ENCODE results near the gene GGT6.
"Not testable (repeated sequence)": the region's sequence is repeated elsewhere in the genome, so short reads cannot be mapped to it uniquely, and the experiment has no call there.

The GGT6 gene

GRCh38 chr17:4596636-4597380 is 36.4 kb upstream of the GGT6 start:
- Mint-ChIP-seq H3K27ac (no peak overlapping the region), H3K4me1 (ENCODE audit: low read depth) (peaks cover 3% of the 10 kb centered on the region), H3K36me3 (ENCODE audit: low read depth) (no peaks in the 10 kb centered on the region), H3K9me3 (no peaks in the 10 kb centered on the region), H3K4me3 (no peak overlapping the region), H3K27me3 (ENCODE audit: low read depth) (no peaks in the 10 kb centered on the region)

GRCh38 chr17:4595685-4596342 is 35.4 kb upstream of the GGT6 start:
- H3K27me3 Mint-ChIP-seq (ENCODE audit: low read depth); H3K36me3 Mint-ChIP-seq (ENCODE audit: low read depth); H3K4me1 Mint-ChIP-seq (ENCODE audit: low read depth); H3K4me3 Mint-ChIP-seq; H3K9me3 Mint-ChIP-seq; H3K27ac Mint-ChIP-seq: not testable (repeated sequence)

GRCh38 chr17:4594931-4595684 is 34.7 kb upstream of the GGT6 start:
- Mint-ChIP-seq H3K9me3 (no peaks in the 10 kb centered on the region), H3K36me3 (ENCODE audit: low read depth) (no peaks in the 10 kb centered on the region), H3K4me3 (no peak overlapping the region), H3K27ac (peak overlapping the region; percentile 20), H3K4me1 (ENCODE audit: low read depth) (peaks cover 3% of the 10 kb centered on the region), H3K27me3 (ENCODE audit: low read depth) (peaks cover 6% of the 10 kb centered on the region)

- Mint-ChIP-seq H3K27me3 (ENCODE audit: low read depth) (peaks cover 6% of the 10 kb centered on the region), H3K4me3 (no peak overlapping the region), H3K4me1 (ENCODE audit: low read depth) (peaks cover 3% of the 10 kb centered on the region), H3K27ac (no peak overlapping the region), H3K9me3 (no peaks in the 10 kb centered on the region), H3K36me3 (ENCODE audit: low read depth) (no peaks in the 10 kb centered on the region)
Observed at GRCh38 chr17:4594406-4594805, 34.0 kb upstream of the GGT6 start.

GRCh38 chr17:4593021-4593421 is 32.6 kb upstream of the GGT6 start:
- peaks cover 11% of the 10 kb centered on the region for H3K27me3 Mint-ChIP-seq (ENCODE audit: low read depth)

GRCh38 chr17:4592240-4593005 is 32.0 kb upstream of the GGT6 start:
- peaks cover 3% of the 10 kb centered on the region for H3K4me1 Mint-ChIP-seq (ENCODE audit: low read depth)
- H3K4me3 Mint-ChIP-seq: no peak overlapping the region
- H3K36me3 Mint-ChIP-seq (ENCODE audit: low read depth): no peaks in the 10 kb centered on the region
- H3K27me3 Mint-ChIP-seq (ENCODE audit: low read depth): peaks cover 11% of the 10 kb centered on the region
- H3K27ac Mint-ChIP-seq: no peak overlapping the region
- H3K9me3 Mint-ChIP-seq: no peaks in the 10 kb centered on the region

More at GRCh38 chr17:4593021-4593421, 32.6 kb upstream of the GGT6 start:
- Mint-ChIP-seq H3K36me3 (ENCODE audit: low read depth) (no peaks in the 10 kb centered on the region), H3K27ac (no peak overlapping the region), H3K4me1 (ENCODE audit: low read depth) (peaks cover 3% of the 10 kb centered on the region), H3K4me3 (no peak overlapping the region), H3K9me3 (no peaks in the 10 kb centered on the region)

GRCh38 chr17:4591529-4591928 is 31.2 kb upstream of the GGT6 start:
- H3K36me3 Mint-ChIP-seq (ENCODE audit: low read depth): no peaks in the 10 kb centered on the region
- H3K27me3 Mint-ChIP-seq (ENCODE audit: low read depth): peaks cover 18% of the 10 kb centered on the region
- peaks cover 3% of the 10 kb centered on the region for H3K4me1 Mint-ChIP-seq (ENCODE audit: low read depth)
- no peak overlapping the region for H3K27ac Mint-ChIP-seq
- no peak overlapping the region for H3K4me3 Mint-ChIP-seq
- H3K9me3 Mint-ChIP-seq: no peaks in the 10 kb centered on the region

GRCh38 chr17:4590981-4591453 is 30.6 kb upstream of the GGT6 start:
- Mint-ChIP-seq H3K9me3 (no peaks in the 10 kb centered on the region), H3K4me1 (ENCODE audit: low read depth) (peaks cover 3% of the 10 kb centered on the region), H3K4me3 (no peak overlapping the region), H3K27ac (no peak overlapping the region), H3K36me3 (ENCODE audit: low read depth) (no peaks in the 10 kb centered on the region), H3K27me3 (ENCODE audit: low read depth) (peaks cover 23% of the 10 kb centered on the region)

- not testable (repeated sequence) for H3K27ac Mint-ChIP-seq; H3K4me3 Mint-ChIP-seq; H3K9me3 Mint-ChIP-seq; H3K4me1 Mint-ChIP-seq (ENCODE audit: low read depth); H3K36me3 Mint-ChIP-seq (ENCODE audit: low read depth)
- H3K27me3 Mint-ChIP-seq (ENCODE audit: low read depth): peaks cover 33% of the 10 kb centered on the region
Observed at GRCh38 chr17:4590042-4590441, 29.7 kb upstream of the GGT6 start.

- no peaks in the 10 kb centered on the region for H3K9me3 Mint-ChIP-seq
- no peak overlapping the region for H3K4me3 Mint-ChIP-seq
- no peaks in the 10 kb centered on the region for H3K4me1 Mint-ChIP-seq (ENCODE audit: low read depth)
- no peaks in the 10 kb centered on the region for H3K36me3 Mint-ChIP-seq (ENCODE audit: low read depth)
- no peak overlapping the region for H3K27ac Mint-ChIP-seq
- H3K27me3 Mint-ChIP-seq (ENCODE audit: low read depth): peaks cover 34% of the 10 kb centered on the region
Observed at GRCh38 chr17:4588898-4589625, 28.7 kb upstream of the GGT6 start.

- H3K4me3 Mint-ChIP-seq: no peak overlapping the region
- H3K9me3 Mint-ChIP-seq: no peaks in the 10 kb centered on the region
- H3K27me3 Mint-ChIP-seq (ENCODE audit: low read depth): peaks cover 41% of the 10 kb centered on the region
- H3K4me1 Mint-ChIP-seq (ENCODE audit: low read depth): peaks cover 2% of the 10 kb centered on the region
- no peaks in the 10 kb centered on the region for H3K36me3 Mint-ChIP-seq (ENCODE audit: low read depth)
- H3K27ac Mint-ChIP-seq: no peak overlapping the region
Observed at GRCh38 chr17:4588391-4588790, 28.0 kb upstream of the GGT6 start.

GRCh38 chr17:4587803-4588202 is 27.4 kb upstream of the GGT6 start:
- Mint-ChIP-seq H3K9me3 (no peaks in the 10 kb centered on the region), H3K36me3 (ENCODE audit: low read depth) (no peaks in the 10 kb centered on the region), H3K4me3 (no peak overlapping the region), H3K4me1 (ENCODE audit: low read depth) (peaks cover 2% of the 10 kb centered on the region), H3K27me3 (ENCODE audit: low read depth) (peaks cover 47% of the 10 kb centered on the region), H3K27ac (no peak overlapping the region)

GRCh38 chr17:4587195-4587594 is 26.8 kb upstream of the GGT6 start:
- Mint-ChIP-seq H3K36me3 (ENCODE audit: low read depth) (no peaks in the 10 kb centered on the region), H3K27ac (no peak overlapping the region), H3K4me3 (no peak overlapping the region), H3K4me1 (ENCODE audit: low read depth) (peaks cover 2% of the 10 kb centered on the region), H3K9me3 (no peaks in the 10 kb centered on the region), H3K27me3 (ENCODE audit: low read depth) (peaks cover 52% of the 10 kb centered on the region)

GRCh38 chr17:4586043-4586442 is 25.7 kb upstream of the GGT6 start:
- Mint-ChIP-seq H3K4me3 (no peak overlapping the region), H3K36me3 (ENCODE audit: low read depth) (no peaks in the 10 kb centered on the region), H3K9me3 (no peaks in the 10 kb centered on the region), H3K4me1 (ENCODE audit: low read depth) (peaks cover 2% of the 10 kb centered on the region), H3K27ac (no peak overlapping the region), H3K27me3 (ENCODE audit: low read depth) (peaks cover 57% of the 10 kb centered on the region)

Data from T-helper 1 cell treated with Interleukin-12 subunit alpha and Interleukin-12 subunit beta and Interleukin-4 antibody, amounts not matched to agents 30 μg/mL and 1 μg/mL, for 36 hours (primary cell).